ENCODE data around the gene PDE6C.

GRCh38 chr10:93667795-93668194, 55.5 kb downstream of the PDE6C start:
- TF ChIP-seq SP1 (IDR thresholded peaks at IDR 0.05) (no peak), GABPA (IDR thresholded peaks at IDR 0.05 in 1 of 2, conservative IDR thresholded peaks at IDR 0.05 in 1 of 2) (no peak)
- TF ChIP-seq, protein P1, sequence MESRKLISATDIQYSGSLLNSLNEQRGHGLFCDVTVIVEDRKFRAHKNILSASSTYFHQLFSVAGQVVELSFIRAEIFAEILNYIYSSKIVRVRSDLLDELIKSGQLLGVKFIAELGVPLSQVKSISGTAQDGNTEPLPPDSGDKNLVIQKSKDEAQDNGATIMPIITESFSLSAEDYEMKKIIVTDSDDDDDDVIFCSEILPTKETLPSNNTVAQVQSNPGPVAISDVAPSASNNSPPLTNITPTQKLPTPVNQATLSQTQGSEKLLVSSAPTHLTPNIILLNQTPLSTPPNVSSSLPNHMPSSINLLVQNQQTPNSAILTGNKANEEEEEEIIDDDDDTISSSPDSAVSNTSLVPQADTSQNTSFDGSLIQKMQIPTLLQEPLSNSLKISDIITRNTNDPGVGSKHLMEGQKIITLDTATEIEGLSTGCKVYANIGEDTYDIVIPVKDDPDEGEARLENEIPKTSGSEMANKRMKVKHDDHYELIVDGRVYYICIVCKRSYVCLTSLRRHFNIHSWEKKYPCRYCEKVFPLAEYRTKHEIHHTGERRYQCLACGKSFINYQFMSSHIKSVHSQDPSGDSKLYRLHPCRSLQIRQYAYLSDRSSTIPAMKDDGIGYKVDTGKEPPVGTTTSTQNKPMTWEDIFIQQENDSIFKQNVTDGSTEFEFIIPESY (IDR thresholded peaks at IDR 0.05), result no peak
